ENCODE data around the gene SLAIN2.

- TF ChIP-seq CTCF (IDR thresholded peaks at IDR 0.05), result no peak
- no peak for TF ChIP-seq ZFX (IDR thresholded peaks at IDR 0.05; ENCODE audit: borderline replicate concordance)
Observed at GRCh38 chr4:48311896-48312295, 29.4 kb upstream of the SLAIN2 start.

Data from 22Rv1 (cell line).